NK-92 (cell line): Measurements from ENCODE around the gene MEGF9.
"Not testable (repeated sequence)": the region's sequence is repeated elsewhere in the genome, so short reads cannot be mapped to it uniquely, and the experiment has no call there.

Experiments
- DNase-seq: peaks from one replicate; lab custom pipeline; 2025; ENCODE audit not compliant: unreplicated experiment; lab: John Stamatoyannopoulos, UW

The MEGF9 gene

DNA sequence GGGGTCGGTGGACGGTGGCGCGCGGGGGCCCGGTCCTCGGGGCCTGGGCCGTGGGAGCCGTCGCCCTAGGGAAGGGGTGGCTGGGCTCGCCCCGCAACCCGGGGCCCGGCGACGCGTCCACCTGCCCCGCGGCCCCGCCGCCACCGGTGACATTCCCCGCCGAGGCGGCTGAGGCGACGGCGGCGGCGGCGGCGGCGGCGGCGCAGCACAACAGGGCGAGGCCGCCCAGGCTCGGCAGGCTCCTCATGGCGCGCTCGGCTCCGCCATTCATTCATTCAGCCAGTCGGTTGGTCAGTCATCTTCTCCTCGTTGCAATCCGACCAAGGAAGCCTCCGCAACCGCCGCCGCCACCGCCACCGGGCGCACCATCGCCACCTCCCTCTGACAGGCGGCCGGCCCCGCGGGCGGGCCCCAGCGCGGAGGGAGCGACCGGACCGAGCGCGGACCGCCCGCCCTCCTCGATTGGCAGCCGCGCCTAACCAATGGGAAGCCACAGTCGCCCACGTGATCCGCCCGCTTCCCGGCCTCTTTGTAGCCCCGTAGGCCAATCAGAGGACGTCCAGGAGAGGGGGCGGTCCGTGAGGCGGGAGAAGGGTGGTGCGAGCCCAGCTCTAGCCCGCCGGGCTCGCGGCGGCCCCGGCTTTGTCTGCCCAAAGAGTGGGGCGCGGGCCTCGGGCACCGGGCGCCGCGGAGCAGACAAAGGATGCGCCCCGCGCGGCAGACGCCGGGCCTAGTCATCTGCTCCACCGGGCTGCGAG is at the start of gene MEGF9:
MEGF9 (minus strand) TSS at position 383 of the 758 bp plus-strand sequence; CDS start at position 271, 112 bp downstream.
- DNase-seq, result peak; percentile 74

DNA sequence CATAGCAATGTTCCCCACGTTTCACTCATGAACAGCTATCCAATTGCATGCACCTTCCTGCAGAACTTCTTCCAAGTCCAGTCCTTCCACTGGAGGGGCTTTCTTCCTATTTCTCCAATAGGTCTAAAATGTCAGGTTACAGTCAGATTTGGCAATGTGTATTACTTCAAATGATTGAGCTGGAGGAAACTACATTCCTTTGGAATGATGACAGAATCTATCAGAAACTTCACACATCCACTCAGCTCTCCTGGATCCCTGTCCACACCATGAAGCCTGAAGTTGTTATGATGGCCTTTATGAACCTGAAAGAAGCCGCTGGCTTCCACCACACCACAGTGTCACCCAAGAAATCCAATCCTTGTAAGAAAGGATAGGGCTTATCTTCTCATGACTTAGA is 46.7 kb upstream of the MEGF9 start:
- no peak for DNase-seq

DNA sequence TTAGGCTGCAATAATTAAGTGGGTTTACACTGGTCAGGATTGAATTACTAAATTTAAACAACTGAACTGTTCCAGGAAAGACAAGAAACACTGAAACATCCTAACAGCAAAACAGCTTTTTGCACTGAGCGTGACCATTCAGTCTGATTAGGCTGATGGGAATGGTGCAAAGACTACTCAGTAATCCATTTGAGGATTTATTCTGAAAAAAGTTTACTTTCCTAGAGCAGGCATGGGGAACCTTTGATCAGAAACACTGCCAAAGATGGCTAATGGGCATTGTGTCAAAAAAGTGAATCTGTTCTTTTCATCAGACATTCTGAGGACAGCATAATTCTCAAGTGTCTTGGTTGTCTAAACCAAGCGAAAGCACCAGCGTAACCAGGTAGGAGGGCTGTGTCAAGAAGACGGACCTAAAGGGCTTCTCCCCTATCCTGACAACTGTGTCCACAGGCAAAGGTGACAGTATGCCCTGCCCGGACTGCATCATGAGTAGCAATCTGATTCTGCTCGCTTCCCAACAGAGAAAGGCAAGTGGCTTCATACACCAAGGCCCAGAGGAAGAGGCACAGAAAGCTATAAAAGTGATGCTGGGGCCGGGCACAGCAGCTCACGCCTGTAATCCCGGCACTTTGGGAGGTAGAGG is 45.6 kb upstream of the MEGF9 start:
- no peak for DNase-seq

DNA sequence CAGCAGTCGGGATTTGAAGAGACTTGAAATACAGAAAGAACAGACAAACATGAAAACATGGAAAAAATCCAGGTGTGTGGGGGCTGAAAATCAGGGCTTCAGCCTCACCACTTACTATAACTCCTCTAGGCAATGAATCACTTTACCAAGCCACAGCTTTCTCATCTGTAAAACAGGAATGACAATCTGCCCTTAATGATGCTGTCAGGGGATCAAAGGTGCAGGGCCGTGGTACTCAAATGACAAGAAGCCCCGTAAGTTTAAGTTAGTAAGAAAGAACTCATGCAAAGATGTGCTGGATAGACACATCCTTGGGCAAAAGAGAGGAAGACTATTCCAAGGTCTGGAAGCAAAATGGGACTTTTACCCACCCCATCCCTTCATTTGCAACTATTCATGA is 44.3 kb upstream of the MEGF9 start:
- no peak for DNase-seq

DNA sequence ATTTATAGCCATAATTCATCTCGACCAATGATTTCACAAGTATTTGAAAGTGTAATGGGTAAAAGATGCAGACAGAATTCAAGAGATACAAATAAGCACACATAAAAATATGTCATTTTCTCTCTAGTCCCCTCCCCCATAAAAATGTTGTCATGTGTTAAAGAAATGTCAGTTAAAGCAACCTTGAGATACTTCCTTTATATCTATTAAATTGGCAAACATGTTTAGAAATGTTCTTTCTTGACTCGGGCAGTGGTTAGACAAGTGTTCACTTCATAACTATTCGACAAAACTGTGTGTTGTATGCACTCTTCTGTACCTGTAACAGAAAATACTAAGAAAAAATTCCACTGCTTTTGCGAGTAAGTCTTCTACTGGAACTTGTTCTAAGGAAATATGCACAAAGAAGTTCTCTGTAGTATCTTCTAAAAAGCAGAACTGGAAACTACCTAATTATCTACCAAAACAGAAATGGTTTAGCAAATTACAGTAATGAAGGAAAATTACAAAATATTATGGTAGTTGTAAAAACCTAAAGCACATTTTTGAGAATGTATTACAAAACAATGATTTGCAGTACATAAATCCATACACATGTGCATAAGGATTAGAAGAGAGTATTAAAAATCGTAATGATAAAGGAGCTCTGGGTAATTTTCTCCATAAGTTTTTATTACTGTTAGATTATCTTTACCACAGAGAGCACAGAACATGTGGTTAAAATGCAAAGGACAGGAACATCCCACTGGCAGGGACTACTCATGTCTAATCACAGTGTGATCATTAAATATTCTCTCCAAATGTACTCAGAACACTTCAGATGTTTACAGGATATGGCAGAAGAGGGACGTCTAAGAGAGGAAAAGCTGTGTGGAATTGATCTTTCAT is 43.0 kb upstream of the MEGF9 start:
- no peak for DNase-seq

DNA sequence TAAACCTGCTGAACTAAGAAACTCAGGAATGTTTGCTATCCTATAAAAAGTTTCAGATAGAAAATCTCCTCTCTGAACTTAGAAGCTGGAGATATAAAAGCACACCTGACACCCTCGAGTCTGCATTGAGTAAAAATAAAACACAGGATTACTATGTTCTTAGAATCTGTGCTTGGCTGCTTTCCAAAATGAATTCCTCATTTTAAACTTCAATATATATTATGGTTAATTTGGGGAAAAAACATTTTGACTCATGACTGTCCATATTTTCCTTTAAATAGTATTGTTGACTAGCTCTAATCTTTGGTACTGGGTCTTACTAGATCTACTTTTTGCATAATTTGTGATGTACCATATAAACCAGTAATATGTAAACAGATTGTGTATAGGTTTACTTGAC is 42.3 kb upstream of the MEGF9 start:
- no peak for DNase-seq

DNA sequence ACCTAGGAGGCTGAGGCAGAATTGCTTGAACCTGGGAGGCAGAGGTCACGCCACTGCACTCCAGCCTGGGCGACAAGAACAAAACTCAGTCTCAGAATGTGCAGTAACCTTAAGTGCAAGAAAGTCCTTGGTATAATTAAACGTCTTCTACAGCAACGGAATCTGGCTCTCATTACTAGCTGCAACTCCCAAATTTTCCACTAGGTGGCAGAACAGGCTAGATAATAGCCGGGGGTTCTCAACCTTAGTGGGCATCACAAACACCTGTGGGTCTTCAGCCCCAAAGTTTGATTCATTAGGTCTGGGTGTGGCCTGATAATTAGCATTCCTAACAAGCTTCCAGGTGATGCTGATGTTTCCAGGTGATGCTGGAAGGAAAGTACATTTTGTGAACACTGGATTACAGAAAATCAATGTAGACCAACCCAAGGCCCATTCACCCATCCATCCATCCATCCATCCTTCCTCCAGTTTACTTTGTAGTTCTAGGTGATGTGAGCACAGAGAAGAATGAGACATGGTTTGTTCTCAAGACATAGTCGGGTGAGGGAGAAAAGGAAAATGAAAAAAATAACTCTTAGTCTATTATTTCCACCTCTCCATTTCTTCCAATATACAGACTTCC is 41.7 kb upstream of the MEGF9 start:
- DNase-seq, result no peak

DNA sequence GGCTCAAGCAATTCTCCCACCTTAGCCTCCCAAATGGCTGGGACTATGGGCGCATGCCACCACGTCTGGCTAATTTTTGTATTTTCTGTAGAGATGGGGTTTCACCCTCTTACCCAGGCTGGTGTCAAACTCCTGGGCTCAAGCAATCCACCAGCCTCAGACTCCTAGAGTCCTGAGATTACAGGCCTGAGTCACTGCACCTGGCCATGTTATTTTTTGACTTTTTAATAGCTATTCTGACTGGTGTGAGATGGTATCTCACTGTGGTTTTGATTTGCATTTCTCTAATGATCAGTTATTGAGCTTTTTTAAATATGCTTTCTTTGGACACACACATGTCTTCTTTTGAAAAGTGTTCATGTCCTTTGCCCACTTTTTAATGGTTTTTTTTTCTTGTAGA is 40.8 kb upstream of the MEGF9 start:
- DNase-seq, result no peak

DNA sequence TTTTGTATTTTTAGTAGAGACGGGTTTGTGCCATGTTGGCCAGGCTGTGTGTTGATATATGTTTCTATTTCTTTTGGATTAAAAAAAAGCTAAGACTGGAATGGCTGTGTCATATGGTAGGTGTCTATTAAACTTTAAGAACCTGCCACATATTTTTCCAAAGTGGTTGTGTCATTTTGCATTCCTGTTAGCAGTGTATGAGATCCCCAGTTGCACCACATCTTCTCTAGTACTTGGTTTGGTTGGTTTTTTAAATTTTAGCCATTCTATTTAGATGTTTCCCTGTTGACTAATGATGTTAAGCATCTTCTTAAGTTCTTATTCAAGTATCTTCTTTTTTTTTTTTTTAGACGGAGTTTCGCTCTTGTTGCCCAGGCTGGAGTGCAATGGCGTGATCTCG is 36.2 kb upstream of the MEGF9 start:
- no peak for DNase-seq

DNA sequence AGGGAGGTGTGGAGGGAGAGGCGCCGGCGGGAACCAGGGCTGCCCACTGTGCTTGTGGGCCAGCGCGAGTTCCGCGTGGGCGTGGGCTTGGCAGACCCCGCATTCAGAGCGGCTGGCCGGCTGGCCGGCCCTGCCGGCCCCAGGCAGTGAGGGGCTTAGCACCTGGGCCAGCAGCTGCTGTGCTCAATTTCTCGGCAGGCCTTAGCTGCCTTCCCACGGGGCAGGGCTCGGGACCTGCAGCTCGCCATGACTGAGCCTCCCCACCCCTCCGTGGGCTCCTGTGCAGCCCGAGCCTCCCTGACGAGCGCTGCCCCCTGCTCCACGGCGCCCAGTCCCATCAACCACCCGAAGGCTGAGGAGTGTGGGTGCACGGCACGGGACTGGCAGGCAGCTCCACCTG is 32.1 kb upstream of the MEGF9 start:
- DNase-seq, result not testable (repeated sequence)

DNA sequence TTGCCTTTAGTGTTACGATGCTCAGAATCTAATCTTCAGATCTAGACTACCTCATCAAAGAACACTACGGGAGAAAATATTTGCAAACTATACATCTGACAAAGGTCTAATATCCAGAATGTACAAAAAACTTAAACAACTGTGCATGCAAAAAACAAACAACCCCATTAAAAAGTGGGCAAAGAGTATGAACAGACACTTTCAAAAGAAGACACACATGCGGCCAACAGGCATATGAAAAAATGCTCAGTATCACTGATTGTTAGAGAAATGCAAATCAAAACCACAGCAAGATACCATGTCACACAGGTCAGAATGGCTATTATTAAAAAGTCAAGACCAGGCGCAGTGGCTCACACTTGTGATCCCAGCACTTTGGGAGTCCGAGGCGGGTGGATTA is 31.0 kb upstream of the MEGF9 start:
- DNase-seq, result no peak

DNA sequence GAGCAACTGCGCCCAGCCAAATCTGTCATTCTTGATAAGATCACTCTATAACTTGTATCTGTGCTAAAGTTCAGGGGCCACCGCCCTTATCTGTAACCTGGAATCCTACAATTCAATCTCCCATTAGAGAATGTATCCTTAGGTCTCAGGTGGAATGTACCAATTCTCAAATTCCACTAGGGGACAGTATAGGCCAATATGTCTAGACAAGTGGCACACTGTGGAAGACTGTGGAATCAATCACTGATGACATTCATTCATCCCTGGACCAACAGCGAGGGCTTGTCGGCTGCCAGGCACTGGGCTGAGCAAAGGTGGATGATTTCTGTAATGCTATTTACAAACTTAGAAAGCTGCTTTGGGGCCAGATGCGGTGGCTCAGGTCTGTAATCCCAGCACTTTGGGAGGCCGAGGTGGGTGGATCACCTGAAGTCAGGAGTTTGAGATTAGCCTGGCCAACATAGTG is 28.7 kb upstream of the MEGF9 start:
- no peak for DNase-seq

DNA sequence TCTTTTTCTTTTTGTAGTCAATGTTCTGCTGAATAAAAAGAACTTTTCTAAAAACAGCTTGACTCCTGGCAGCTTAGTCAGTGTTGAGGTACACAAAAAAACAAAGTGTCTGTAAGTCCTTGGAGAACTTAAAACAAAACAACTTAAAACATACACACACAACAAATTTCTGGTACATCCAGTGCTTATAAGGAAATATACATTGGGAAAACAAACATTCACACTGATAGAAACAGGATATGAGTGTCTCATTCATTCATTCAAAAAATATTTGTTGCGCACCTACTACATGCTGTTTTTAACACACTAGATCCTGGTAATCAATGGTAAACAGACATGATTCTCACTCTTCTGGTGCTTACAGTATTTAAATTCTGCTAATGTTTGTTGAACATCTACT is 27.4 kb upstream of the MEGF9 start:
- no peak for DNase-seq

DNA sequence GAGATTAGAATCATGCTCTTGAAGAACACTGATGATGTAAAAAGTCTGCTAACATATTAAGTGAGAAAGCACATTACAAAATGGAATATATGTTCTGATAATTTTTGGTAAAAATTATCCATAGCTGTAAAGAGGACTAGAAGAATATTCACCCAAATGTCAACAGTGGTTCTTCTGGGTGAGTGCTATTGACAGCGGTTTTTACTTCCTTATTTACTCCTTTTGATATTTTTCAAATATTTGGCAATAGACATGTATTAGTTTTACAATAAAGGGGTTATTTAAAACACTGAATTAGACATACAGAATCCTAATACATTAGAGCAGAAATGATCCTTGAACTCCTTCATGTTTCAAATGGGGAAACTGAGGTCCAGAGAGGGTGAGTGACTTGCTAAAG is 26.9 kb upstream of the MEGF9 start:
- no peak for DNase-seq

DNA sequence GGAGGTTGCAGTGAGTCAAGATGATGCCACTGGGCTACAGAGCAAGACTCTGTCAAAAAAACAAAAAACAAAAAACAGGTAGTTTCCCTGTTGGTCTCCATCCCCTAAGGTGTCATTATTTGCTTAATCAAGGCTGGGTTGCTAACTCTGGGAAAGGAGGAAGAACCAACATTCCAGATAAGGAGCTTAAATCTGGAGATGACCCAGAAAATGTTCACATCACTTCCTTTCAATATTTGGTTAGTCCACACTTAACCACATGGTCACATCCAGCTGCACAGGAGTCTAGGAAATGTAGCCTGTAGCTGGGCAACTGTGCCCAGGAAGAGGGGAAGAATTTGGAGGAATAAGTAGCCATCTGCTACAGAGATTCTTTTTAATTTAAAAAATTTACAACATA is 25.9 kb upstream of the MEGF9 start:
- DNase-seq, result no peak

DNA sequence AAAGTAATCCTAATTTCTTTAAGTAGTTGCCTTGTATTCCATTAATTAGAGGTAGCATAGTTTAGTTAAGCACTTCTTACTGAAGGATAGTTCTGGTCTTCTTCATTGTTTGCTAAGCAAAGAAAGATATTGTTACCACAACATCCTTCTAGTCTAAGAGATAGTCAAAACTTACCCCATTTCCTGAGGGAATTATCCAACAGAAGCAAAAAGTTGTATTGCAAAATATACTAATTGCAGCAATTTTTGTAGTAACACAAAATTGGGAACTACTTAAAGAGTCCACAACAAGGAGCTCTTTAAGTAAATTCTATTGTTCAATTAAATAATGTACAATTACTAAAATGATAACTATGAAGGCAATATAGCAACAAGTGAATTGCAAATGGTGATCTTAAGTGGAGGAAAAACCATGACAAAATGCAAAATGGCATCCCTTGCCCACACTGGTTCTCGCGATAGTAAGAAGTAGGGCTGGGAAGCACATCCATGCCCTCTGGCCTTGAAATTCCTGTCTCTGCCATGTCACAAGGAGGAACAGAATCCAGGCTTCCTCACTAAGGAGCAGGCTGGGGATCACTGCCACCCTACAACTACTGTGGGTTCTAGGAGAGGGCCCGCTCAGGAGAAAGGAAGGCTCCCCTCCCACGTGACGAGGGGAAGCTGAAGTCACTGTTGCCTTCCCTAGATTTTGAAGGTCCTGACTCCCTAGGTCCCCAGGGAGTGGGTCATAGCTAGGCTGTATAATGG is 23.3 kb upstream of the MEGF9 start:
- DNase-seq, result no peak

DNA sequence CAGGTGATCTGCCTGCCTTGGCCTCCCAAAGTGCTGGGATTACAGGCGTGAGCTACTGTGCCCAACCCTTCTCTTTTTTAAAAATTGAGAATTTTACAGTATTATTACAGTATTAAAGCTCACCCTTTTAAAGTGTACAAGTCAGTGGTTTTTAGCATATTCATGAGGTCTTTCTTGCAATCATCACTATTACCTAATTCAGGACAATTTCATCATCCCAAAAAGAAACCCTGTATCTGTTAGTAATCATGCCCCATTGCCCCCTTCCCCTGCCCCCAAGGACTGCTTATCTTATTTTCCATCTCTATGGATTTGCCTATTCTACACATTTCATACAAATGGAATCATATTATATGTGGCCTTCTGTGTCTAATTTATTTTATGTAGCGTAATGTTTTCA is 22.6 kb upstream of the MEGF9 start:
- DNase-seq, result no peak

DNA sequence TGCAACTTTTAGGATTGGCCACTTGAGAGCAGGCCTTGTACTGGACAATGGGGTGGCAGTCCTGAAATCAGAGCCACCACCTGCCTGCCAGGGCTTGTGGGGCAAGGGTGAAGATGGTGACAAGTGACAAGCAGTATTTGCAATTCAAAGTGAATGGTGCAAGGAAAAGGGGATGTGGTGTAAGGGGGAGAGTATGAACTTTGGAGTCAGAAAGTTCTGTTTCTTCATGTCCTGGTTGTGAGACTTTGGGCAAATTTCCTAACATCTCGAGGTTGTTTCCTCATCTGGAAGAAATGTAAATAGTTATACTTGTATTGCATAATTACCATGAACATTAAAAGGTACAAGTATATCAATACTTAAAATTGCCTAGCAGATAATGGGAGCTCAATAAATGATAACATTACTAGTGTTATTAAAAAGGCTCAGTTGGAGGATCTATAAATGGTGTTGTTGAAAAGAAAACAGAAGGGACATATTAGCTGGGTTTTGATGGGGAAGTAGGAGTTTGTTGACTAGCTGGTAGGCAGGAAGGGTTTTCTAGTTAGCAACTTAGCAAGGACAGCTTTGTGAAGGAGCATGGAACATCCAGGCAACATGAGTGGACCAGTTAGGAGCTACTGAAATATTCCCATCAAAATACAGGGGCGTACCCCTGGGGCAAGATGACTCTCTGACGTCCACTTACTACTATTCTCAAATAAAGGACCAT is 21.3 kb upstream of the MEGF9 start:
- DNase-seq, result no peak

DNA sequence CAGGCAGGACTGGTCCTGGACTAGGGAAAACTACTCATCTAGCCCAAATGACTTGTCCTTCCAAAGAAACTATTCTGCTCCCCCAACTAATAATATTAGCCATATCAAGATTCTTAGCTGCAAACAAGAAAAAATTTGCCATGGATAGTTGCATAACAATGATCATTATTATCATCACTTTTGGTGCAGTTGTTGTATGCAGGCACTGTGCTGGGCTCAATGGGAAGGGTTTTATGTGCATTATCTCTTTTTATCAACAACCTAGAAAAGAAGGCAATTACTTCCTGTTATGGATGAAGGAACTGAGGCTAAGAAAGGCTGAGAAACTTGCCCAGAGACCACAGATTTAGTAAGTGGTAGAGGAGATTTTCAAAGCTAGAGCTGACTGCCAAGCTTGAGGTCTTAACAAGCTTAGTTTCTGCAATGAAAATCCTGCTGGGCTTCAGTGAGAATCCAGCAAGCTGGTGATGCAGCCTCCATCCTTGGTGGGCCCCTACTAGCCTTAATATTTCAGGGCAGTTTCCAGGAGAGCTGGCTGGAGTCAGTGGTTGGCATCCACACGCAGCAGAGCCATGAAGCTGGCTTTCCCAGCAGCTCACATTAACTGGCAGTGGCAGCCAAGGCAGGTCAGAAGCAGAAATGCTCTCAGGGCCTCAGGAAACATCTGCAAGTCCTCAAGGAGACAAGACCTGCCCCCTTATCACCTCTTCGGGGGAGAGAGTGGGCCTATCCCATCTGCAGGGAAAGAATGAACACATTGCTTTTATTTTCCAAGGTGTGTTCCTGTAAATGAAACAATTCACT is 20.5 kb upstream of the MEGF9 start:
- DNase-seq, result no peak
